Astrocyte of the spinal cord (primary cell): ENCODE data around the gene RHOBTB1.
"Not testable (repeated sequence)": the region's sequence is repeated elsewhere in the genome, so short reads cannot be mapped to it uniquely, and the experiment has no call there.

ENCODE experiments used
- DNase-seq: peaks from one replicate; pipeline ENCODE4 v3.0.0; 2011; ENCODE audit warnings: low read depth, low spot score
- H3K4me3 ChIP-seq: 2 replicates; pipeline ENCODE4 v1.5.1; 2011; ENCODE audit warnings: low read depth, mild to moderate bottlenecking, low read length, moderate library complexity
- in situ Hi-C: cut with HindIII; loops from 2 replicates; pipeline ENCODE4 v1.10.0; 2017; ENCODE audit warnings: low sequenced_read_pairs
- TF ChIP-seq, protein P1 (sequence below): IDR thresholded peaks from 2 replicates; pipeline ENCODE4 v1.5.1; 2012; ENCODE audit warnings: low read depth, mild to moderate bottlenecking, low read length, inconsistent platforms

RHOBTB1 gene

DNA sequence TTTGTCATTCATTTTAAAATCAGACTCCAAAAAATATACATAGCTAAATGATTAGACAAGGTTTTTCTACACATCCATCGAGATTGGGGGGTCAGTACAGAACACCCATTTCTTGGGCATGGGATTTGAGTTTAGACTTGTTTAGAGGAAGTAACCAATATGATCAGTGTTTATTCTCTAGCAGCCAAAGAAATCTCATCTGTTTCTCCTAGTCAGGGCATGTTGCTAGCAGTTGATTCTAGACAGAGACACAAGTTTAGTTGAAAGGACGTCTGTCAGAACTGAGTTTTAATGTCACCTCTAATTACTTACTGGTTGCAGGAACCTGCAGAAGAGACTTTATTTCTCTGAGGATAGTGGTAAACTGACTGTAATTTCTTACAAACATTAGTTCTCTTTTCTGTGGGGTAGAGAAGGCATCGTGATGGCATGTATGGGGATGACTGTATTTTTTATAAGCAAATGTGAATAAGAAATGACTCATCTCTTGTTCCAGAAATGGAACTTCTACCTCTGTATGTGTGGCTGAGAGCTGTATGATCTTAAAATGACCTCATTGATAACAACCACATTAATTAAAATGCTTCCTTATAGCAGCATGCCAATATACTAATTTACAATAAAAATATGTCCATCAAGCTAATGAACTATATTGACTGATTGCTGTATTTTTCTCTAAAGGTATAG is 30.6 kb upstream of the RHOBTB1 start:
- TF ChIP-seq, protein P1, sequence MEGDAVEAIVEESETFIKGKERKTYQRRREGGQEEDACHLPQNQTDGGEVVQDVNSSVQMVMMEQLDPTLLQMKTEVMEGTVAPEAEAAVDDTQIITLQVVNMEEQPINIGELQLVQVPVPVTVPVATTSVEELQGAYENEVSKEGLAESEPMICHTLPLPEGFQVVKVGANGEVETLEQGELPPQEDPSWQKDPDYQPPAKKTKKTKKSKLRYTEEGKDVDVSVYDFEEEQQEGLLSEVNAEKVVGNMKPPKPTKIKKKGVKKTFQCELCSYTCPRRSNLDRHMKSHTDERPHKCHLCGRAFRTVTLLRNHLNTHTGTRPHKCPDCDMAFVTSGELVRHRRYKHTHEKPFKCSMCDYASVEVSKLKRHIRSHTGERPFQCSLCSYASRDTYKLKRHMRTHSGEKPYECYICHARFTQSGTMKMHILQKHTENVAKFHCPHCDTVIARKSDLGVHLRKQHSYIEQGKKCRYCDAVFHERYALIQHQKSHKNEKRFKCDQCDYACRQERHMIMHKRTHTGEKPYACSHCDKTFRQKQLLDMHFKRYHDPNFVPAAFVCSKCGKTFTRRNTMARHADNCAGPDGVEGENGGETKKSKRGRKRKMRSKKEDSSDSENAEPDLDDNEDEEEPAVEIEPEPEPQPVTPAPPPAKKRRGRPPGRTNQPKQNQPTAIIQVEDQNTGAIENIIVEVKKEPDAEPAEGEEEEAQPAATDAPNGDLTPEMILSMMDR = no peak
- DNase-seq = no peak
- in situ Hi-C loops = no loop called here

DNA sequence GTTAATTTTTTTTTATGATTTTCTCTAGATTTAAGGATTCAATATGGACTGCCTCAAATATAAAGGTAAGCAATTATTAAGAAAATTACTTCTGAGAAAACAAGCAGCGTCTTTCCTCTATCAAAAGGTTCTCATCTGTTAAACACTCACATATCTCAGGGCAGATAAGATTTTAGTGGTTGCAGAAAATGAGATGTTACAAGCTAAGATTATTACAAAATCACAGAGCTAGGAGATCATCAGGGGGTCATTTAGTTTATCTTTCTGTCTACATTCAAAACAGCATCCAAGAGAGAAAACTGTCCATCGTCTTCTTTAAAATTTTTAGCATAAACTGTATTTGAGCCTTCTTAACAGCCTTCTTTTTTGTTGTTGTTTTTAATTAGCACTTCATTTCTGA is 29.1 kb upstream of the RHOBTB1 start:
- no peak overlapping the region for H3K4me3 ChIP-seq
- TF ChIP-seq, protein P1 = no peak
- in situ Hi-C loops = no loop called here
- no peak for DNase-seq

More for the DNA sequence above, 30.6 kb upstream of the RHOBTB1 start:
- no peak overlapping the region for H3K4me3 ChIP-seq

DNA sequence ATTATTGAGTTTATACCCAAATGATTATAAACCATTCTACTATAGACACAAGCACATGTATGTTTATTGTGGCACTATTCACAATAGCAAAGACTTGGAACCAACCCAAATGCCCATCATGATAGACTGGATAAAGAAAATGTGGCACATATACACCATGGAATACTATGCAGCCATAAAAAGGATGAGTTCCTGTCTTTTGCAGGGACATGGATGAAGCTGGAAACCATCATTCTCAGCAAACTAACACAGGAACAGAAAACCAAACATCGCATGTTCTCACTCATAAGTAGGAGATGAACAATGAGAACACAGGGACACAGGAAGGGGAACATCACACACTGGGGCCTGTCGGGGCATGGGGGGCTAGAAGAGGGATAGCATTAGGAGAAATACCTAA is 28.2 kb upstream of the RHOBTB1 start:
- DNase-seq, in situ Hi-C loops, H3K4me3 ChIP-seq: not testable (repeated sequence)

DNA sequence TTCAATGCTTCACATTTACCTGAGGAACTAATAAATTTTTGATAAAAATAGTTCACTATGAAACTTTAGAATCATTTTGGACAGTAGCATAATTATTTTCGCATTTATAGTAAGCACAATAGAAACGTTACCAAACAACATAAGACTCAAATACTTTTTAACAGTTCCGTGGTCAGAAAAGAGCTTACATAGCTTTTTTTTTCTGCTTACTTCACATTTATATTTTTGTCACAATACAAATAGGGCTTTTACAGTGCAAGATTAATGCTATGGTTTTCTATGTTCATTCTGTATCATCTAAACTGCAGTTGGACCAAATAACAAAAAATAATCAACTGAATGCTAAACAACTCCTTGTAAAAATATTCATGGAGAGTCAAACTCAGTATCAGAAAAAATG is 26.5 kb upstream of the RHOBTB1 start:
- in situ Hi-C loops = no loop called here
- no peak for DNase-seq
- TF ChIP-seq, protein P1 = no peak
- no peak overlapping the region for H3K4me3 ChIP-seq

DNA sequence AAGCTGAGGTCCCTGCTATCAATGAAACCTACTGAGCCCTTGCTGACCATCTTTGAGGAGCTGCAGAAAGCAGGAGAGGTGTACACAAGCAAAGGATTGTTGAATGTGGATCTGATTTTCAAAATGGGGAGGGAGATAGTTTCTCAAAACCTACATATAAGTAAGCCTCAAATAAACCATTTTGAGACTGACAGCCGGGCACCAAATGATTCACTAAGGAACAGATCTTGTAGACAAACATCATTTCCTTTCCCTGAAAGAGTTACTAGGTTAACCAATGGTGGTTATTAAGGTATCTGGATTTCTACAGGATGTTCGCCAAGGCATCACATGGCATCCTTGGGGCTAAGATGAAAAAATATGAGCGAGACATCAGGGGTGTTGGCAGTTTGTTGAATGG is 24.5 kb upstream of the RHOBTB1 start:
- in situ Hi-C loops = no loop called here
- DNase-seq = no peak
- TF ChIP-seq, protein P1 = no peak
- no peak overlapping the region for H3K4me3 ChIP-seq

DNA sequence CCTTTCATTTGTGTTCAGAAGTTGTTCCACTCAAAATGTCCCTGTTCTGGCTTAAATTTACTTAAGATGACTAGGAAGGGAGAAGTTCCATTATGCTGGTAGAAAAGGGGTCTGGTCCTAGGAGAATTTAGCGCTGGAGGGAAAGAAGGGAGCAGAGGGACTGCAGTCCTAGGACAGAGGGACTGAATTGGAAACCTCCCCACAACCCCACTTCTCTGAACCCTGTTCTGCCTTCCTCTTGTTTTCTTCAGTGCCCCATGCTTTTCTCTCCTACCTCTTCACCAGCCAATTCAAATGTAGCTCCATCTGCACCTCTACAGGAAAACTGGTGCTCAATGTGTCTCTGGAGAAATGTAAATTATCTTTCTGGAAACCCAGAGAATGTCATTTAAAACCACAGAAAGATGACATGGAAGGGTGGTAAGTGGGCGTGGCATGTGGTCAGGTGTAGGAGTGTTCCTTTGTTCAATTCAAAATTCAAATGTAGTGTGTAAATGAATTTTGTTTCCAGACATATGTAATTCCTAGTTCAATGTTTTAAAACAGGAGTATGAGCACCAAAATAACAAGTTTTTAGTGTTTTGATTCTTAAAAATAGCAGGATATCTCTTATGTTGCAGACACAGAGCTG is 24.0 kb upstream of the RHOBTB1 start:
- TF ChIP-seq, protein P1 = no peak
- DNase-seq = no peak
- in situ Hi-C loops = no loop called here
- H3K4me3 ChIP-seq = no peak overlapping the region

DNA sequence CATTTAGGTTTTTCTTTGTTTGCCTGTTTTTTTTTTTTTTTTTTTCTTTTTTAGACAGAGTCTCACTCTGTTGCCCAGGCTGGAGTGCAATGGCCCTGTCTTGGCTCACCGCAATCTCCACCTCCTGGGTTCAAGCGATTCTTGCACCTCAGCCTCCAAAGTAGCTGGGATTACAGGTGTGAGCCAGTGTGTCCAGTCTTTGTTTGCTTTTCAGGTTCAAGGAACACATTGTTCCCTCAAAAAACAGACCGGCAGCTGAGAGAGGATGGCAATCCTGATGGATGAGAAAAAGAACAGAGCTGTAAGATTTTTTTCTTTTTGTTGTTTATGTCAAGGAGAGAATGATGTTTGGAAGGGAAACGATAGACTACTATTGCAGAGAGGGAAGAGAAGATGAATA is 23.3 kb upstream of the RHOBTB1 start:
- DNase-seq = no peak
- in situ Hi-C loops = no loop called here
- no peak overlapping the region for H3K4me3 ChIP-seq
- TF ChIP-seq, protein P1 = no peak
